ENCODE results near the gene SPON1.

Gene SPON1

GRCh38 chr11:14290422-14290821, 327.9 kb downstream of the SPON1 start:
- no peaks in the 10 kb centered on the region for H3K9me2 ChIP-seq (replicated peaks; ENCODE audit: insufficient read depth, low read length)
- TF ChIP-seq, protein P1, sequence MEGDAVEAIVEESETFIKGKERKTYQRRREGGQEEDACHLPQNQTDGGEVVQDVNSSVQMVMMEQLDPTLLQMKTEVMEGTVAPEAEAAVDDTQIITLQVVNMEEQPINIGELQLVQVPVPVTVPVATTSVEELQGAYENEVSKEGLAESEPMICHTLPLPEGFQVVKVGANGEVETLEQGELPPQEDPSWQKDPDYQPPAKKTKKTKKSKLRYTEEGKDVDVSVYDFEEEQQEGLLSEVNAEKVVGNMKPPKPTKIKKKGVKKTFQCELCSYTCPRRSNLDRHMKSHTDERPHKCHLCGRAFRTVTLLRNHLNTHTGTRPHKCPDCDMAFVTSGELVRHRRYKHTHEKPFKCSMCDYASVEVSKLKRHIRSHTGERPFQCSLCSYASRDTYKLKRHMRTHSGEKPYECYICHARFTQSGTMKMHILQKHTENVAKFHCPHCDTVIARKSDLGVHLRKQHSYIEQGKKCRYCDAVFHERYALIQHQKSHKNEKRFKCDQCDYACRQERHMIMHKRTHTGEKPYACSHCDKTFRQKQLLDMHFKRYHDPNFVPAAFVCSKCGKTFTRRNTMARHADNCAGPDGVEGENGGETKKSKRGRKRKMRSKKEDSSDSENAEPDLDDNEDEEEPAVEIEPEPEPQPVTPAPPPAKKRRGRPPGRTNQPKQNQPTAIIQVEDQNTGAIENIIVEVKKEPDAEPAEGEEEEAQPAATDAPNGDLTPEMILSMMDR (IDR thresholded peaks at IDR 0.05; ENCODE audit: insufficient read depth, low read length, poor library complexity, severe bottlenecking), result no peak
- TF ChIP-seq EZH2phosphoT487 (conservative IDR thresholded peaks at IDR 0.05; ENCODE audit: low read length), result no peak
- H3K79me2 ChIP-seq (ENCODE audit: insufficient read depth, low read length), result peaks cover 54% of the 10 kb centered on the region
- no peak overlapping the region for H3K4me3 ChIP-seq (ENCODE audit: insufficient read depth, low read length, poor library complexity, severe bottlenecking)
- H3K9me3 ChIP-seq (ENCODE audit: insufficient read depth, low read length), result no peaks in the 10 kb centered on the region
- peaks cover 68% of the 10 kb centered on the region for H3F3A ChIP-seq (ENCODE audit: insufficient read depth)
- H3K27ac ChIP-seq (ENCODE audit: low read depth, low read length), result no peak overlapping the region
- H3K9ac ChIP-seq (ENCODE audit: low read length), result no peak overlapping the region
- peaks cover 29% of the 10 kb centered on the region for H4K20me1 ChIP-seq (ENCODE audit: low read depth, low read length)
- H2AFZ ChIP-seq (ENCODE audit: low read depth, low read length, severe bottlenecking), result no peak overlapping the region
- H3K4me2 ChIP-seq (ENCODE audit: low read depth, low read length, poor library complexity, severe bottlenecking), result no peak overlapping the region
- no peaks in the 10 kb centered on the region for H3K27me3 ChIP-seq (ENCODE audit: low read length)
- H3K36me3 ChIP-seq (ENCODE audit: low read length), result peaks cover 86% of the 10 kb centered on the region

DNA sequence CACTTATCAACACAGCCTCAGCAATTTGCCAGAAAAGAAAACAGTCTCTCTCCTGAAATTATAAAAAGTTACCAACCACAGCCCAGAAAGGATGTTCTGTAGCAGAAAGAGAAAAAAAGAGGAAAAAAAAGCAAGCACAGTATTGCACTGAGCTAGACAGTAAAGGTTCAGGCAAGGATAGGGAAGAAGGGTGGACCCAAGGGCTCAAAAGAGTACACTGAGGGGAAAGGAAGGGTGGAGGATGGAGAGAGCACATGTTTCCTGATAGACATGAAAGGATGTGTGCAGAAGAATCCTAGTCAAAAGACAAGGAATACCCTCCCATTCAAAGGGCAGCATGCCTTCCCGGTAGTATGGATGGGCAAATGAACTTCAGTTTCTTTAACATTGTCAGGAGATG, 337.4 kb downstream of the SPON1 start:
- TF ChIP-seq, protein P1 (IDR thresholded peaks at IDR 0.05; ENCODE audit: insufficient read depth, low read length, poor library complexity, severe bottlenecking), result no peak
- TF ChIP-seq EZH2phosphoT487 (conservative IDR thresholded peaks at IDR 0.05; ENCODE audit: low read length), result no peak
- Histone ChIP-seq H3K27ac (ENCODE audit: low read depth, low read length) (peak overlapping the region; percentile 5), H4K20me1 (ENCODE audit: low read depth, low read length) (peaks cover 43% of the 10 kb centered on the region), H3K9me3 (ENCODE audit: insufficient read depth, low read length) (no peaks in the 10 kb centered on the region), H2AFZ (ENCODE audit: low read depth, low read length, severe bottlenecking) (no peak overlapping the region), H3K4me3 (ENCODE audit: insufficient read depth, low read length, poor library complexity, severe bottlenecking) (no peak overlapping the region), H3K27me3 (ENCODE audit: low read length) (no peaks in the 10 kb centered on the region), H3K36me3 (ENCODE audit: low read length) (peaks cover 13% of the 10 kb centered on the region), H3K9me2 (replicated peaks; ENCODE audit: insufficient read depth, low read length) (no peaks in the 10 kb centered on the region), H3K9ac (ENCODE audit: low read length) (no peak overlapping the region), H3K4me2 (ENCODE audit: low read depth, low read length, poor library complexity, severe bottlenecking) (no peak overlapping the region), H3K79me2 (ENCODE audit: insufficient read depth, low read length) (peaks cover 100% of the 10 kb centered on the region), H3F3A (ENCODE audit: insufficient read depth) (peaks cover 59% of the 10 kb centered on the region)

DNA sequence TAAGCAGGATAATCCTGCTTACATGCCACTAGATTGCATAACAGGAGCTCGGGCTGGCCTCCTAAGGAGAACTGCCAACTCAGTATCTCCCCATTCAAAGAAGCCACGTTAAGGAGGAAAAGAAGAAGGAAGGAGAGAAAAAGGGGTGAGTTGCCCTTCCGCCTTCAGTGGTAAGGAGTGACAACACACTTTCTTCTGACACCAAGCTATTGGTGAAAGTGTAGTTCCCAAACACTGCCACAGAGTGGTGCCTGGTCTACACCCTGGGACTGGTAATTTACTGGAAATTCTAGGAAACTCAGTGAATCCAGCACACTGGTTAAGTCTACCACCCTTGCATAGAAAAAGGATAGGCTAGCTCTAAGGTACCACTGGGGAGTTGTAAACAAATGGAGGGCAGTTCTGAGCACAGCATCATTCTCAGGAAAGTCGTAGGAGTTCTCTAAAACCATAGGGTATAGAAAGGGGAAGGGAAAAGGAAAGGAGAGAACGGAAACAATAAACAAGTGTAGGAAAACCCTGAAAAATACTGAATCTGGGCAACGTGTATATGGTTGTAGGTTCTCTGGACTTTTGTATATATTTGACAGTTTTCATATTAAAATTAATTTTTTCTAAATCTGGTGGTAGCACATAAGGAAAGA, 338.3 kb downstream of the SPON1 start:
- Histone ChIP-seq H4K20me1 (ENCODE audit: low read depth, low read length) (peaks cover 37% of the 10 kb centered on the region), H3K4me3 (ENCODE audit: insufficient read depth, low read length, poor library complexity, severe bottlenecking) (no peak overlapping the region), H3K36me3 (ENCODE audit: low read length) (peaks cover 5% of the 10 kb centered on the region; the same call in 1 of the 2 replicates), H3K9ac (ENCODE audit: low read length) (no peak overlapping the region), H3K27me3 (ENCODE audit: low read length) (no peaks in the 10 kb centered on the region), H3F3A (ENCODE audit: insufficient read depth) (peaks cover 51% of the 10 kb centered on the region; the same call in 1 of the 2 replicates), H3K9me2 (replicated peaks; ENCODE audit: insufficient read depth, low read length) (no peaks in the 10 kb centered on the region), H2AFZ (ENCODE audit: low read depth, low read length, severe bottlenecking) (no peak overlapping the region), H3K9me3 (ENCODE audit: insufficient read depth, low read length) (no peaks in the 10 kb centered on the region), H3K27ac (ENCODE audit: low read depth, low read length) (peak overlapping the region; percentile 32), H3K79me2 (ENCODE audit: insufficient read depth, low read length) (peaks cover 100% of the 10 kb centered on the region), H3K4me2 (ENCODE audit: low read depth, low read length, poor library complexity, severe bottlenecking) (peak overlapping the region; percentile 11)
- TF ChIP-seq, protein P1 (IDR thresholded peaks at IDR 0.05; ENCODE audit: insufficient read depth, low read length, poor library complexity, severe bottlenecking), result peak; percentile 76
- TF ChIP-seq EZH2phosphoT487 (conservative IDR thresholded peaks at IDR 0.05; ENCODE audit: low read length), result no peak
